HepG2 (cell line): ENCODE data around the gene YTHDF1. TPM values are rescaled to one million over a fixed set of nuclear protein-coding genes. Genes with fewer than 3 reads are reported as not detected.

Experiments used
- KMT2A ChIP-seq: sonication (generic); formaldehyde crosslinking; IDR thresholded peaks from 2 replicates; pipeline ENCODE4 v1.4.0; 2020; ENCODE audit warnings: missing genetic modification reagents
- MBD4 ChIP-seq: IDR thresholded peaks from 2 replicates; pipeline ENCODE4 v1.6.1; 2012; ENCODE audit warnings: low read length, inconsistent platforms, borderline replicate concordance
- SIX1 ChIP-seq: sonication (generic); formaldehyde crosslinking; IDR thresholded peaks from 2 replicates; pipeline ENCODE4 v1.4.0; 2020; ENCODE audit warnings: missing genetic modification reagents, borderline replicate concordance
- ZNF441 ChIP-seq: sonication (generic); formaldehyde crosslinking; IDR thresholded peaks from 2 replicates; pipeline ENCODE4 v1.7.0; 2021; ENCODE audit warnings: missing genetic modification reagents, borderline replicate concordance
- ZNF761 ChIP-seq: sonication (generic); formaldehyde crosslinking; conservative IDR thresholded peaks from 2 replicates; pipeline ENCODE4 v1.4.0; 2020; ENCODE audit warnings: mild to moderate bottlenecking, missing genetic modification reagents
- polyA plus RNA-seq, 8 experiments: library from polyadenylated mRNA; depleted of rRNA in 3 of 8; stranded (reverse) in 7 of 8; unstranded in 1 of 8; fragments of >200 nt; fragmentation: Illumina TruSeq in 4 of 8; extraction: Trizol in 4 of 8; gene quantifications; 2 replicates each; pipeline versions ENCODE4 v1.2.1 to v1.2.3, GENCODE V29; 2011 to 2016; ENCODE audit warnings: low read depth in 4 of 8, missing spikeins in 1 of 8, mixed read lengths in 1 of 8; ENCODE audit not compliant: insufficient read depth in 1 of 8
- total RNA-seq, 5 experiments: library from RNA; depleted of rRNA; stranded (reverse); fragments of >200 nt; fragmentation: Illumina TruSeq; extraction: Trizol; gene quantifications; 2 replicates each; pipeline ENCODE4 v1.2.3, GENCODE V29; 2016; ENCODE audit warnings: low read depth in 1 of 5
- TF ChIP-seq, protein P1 (sequence below): sonication (generic); formaldehyde crosslinking; IDR thresholded peaks from 2 replicates; pipeline ENCODE4 v1.4.0; 2020; ENCODE audit warnings: mild to moderate bottlenecking, missing genetic modification reagents
- TF ChIP-seq, protein P2 (sequence below): sonication (generic); formaldehyde crosslinking; IDR thresholded peaks from 2 replicates; pipeline ENCODE4 v1.5.0; 2020; ENCODE audit warnings: missing genetic modification reagents

YTHDF1 gene
- total and polyA plus RNA-seq, 2 of the 13 experiments (the other 11 are each of a cell fraction or from before 2014, with no cell fraction given), result 34.5 to 37.7 TPM

DNA sequence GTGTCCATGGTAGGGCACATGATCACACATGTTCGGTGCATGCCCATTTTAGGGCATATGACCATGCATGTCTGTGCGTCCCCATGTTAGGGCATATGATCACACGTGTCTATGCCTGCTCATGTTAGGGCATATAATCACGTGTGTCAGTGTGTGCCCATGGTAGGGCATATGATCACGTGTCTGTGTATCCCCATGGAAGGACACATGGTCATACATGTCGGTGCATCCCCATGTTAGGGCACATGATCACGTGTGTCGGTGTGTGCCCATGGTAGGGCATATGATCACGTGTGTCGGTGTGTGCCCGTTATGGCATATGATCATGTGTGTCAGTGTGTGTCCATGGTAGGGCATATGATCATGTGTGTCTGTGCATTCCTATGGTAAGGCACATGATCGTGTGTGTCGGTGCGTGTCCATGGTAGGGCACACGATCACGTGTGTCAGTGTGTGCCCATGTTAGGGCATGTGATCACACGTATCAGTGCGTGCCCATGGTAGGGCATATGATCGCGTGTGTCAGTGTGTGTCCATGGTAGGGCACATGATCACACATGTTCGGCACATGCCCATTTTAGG lies 30.6 kb downstream of the YTHDF1 start (continued):
- TF ChIP-seq SIX1, result no peak
- TF ChIP-seq ZNF441 (CRISPR knock-in tag), result no peak
- TF ChIP-seq KMT2A (CRISPR knock-in tag), result no peak
- no peak for TF ChIP-seq ZNF761 (CRISPR knock-in tag)
- TF ChIP-seq, protein P1, sequence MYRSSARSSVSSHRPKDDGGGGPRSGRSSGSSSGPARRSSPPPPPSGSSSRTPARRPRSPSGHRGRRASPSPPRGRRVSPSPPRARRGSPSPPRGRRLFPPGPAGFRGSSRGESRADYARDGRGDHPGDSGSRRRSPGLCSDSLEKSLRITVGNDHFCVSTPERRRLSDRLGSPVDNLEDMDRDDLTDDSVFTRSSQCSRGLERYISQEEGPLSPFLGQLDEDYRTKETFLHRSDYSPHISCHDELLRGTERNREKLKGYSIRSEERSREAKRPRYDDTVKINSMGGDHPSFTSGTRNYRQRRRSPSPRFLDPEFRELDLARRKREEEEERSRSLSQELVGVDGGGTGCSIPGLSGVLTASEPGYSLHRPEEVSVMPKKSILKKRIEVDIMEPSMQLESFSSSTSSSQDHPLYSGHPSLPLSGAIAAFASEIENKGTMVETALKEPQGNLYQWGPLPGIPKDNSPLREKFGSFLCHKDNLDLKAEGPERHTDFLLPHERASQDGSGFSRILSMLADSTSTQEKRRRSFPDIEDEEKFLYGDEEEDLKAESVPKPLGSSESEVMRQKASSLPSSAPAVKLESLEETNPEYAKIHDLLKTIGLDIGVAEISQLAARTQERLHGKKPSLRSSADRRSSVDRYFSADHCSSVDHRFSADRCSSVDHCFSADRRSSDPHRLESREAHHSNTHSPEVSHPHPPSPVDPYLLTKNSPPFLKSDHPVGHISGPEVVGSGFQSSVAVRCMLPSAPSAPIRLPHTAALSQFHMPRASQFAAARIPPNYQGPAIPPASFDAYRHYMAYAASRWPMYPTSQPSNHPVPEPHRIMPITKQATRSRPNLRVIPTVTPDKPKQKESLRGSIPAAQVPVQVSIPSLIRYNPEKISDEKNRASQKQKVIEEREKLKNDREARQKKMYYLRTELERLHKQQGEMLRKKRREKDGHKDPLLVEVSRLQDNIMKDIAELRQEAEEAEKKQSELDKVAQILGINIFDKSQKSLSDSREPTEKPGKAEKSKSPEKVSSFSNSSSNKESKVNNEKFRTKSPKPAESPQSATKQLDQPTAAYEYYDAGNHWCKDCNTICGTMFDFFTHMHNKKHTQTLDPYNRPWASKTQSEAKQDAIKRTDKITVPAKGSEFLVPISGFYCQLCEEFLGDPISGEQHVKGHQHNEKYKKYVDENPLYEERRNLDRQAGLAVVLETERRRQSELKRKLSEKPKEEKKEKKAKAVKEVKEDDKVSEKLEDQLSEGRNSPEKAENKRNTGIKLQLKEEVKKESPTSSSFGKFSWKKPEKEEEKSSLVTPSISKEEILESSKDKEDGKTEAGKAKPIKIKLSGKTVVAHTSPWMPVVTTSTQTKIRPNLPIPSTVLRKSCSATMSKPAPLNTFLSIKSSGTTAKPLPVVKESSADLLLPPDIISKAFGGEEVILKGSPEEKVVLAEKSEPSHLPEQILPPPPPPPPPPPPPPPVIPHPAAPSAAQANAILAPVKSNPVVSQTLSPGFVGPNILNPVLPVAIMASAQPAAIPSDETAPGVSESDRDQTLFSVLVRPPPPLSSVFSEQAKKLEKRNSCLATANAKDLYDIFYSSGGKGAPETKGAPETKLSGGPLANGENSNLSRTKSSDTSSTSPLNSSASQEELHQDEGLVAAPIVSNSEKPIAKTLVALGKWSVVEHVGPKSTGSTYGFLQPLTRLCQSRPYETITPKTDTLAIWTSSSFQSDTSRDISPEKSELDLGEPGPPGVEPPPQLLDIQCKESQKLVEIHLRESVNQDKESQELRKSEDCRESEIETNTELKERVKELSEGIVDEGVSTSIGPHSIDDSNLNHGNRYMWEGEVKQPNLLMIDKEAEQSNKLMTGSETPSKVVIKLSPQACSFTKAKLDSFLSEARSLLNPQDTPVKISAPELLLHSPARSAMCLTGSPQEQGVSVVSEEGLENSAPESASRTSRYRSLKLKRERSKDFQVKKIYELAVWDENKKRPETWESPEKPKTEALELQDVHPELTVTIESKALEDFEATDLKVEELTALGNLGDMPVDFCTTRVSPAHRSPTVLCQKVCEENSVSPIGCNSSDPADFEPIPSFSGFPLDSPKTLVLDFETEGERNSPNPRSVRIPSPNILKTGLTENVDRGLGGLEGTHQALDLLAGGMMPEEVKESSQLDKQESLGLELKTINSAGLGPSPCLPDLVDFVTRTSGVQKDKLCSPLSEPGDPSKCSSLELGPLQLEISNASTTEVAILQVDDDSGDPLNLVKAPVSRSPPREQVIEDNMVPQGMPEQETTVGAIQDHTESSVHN (CRISPR knock-in tag), result 0 out of 2 replicates have a peak, but pooled peaks have one; percentile 42
- TF ChIP-seq, protein P2, sequence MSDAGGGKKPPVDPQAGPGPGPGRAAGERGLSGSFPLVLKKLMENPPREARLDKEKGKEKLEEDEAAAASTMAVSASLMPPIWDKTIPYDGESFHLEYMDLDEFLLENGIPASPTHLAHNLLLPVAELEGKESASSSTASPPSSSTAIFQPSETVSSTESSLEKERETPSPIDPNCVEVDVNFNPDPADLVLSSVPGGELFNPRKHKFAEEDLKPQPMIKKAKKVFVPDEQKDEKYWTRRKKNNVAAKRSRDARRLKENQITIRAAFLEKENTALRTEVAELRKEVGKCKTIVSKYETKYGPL (CRISPR knock-in tag), result no peak
- TF ChIP-seq MBD4, result no peak
